Measurements from ENCODE around the gene TOE1. TPM values are rescaled to one million over a fixed set of nuclear protein-coding genes. Genes with fewer than 3 reads are reported as not detected.

Gene TOE1
- polyA plus RNA-seq, 1 donor from 2014 or later, result 16.8 TPM

DNA sequence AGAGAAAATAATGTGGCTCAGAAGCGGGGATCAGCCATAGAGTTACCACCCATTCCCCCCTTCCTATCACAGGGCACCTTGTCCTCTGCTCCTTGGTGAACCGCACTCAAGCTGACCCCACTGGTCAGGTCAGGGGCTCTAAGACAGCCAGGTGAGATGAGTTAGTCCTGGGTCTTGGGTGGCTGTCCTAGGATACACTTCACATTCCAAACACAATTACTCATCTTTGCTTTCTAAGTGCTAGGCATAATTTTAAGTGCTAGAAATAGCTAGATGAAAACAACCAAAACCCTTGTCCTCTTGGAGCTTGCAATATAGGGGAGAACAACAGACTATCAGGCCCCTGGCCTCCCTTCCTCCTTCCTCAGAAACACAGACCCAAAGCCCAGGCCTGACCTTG, 8.1 kb downstream of the TOE1 start:
- Histone ChIP-seq H3K9me3 (ENCODE audit: low read length) (no peaks in the 10 kb centered on the region), H2AFZ (ENCODE audit: low read depth, low read length) (no peak overlapping the region), H3K36me3 (ENCODE audit: insufficient read depth, low read length) (peaks cover under 1% of the 10 kb centered on the region), H3K4me2 (ENCODE audit: low read length) (no peak overlapping the region), H3K9ac (ENCODE audit: low read length) (no peak overlapping the region), H3F3A (ENCODE audit: insufficient read depth, low read length, poor library complexity, severe bottlenecking) (no peaks in the 10 kb centered on the region), H4K20me1 (ENCODE audit: insufficient read depth) (no peaks in the 10 kb centered on the region), H3K4me3 (ENCODE audit: low read length) (no peak overlapping the region), H3K79me2 (replicated peaks; ENCODE audit: insufficient read depth, low read length) (no peaks in the 10 kb centered on the region), H3K27me3 (ENCODE audit: insufficient read depth, low read depth, low read length) (no peaks in the 10 kb centered on the region), H3K27ac (ENCODE audit: low read length) (no peak overlapping the region), H3K9me2 (ENCODE audit: insufficient read depth, low read length) (no peaks in the 10 kb centered on the region)
- TF ChIP-seq MXI1 (conservative IDR thresholded peaks at IDR 0.05; ENCODE audit: poor library complexity, severe bottlenecking), result no peak

DNA sequence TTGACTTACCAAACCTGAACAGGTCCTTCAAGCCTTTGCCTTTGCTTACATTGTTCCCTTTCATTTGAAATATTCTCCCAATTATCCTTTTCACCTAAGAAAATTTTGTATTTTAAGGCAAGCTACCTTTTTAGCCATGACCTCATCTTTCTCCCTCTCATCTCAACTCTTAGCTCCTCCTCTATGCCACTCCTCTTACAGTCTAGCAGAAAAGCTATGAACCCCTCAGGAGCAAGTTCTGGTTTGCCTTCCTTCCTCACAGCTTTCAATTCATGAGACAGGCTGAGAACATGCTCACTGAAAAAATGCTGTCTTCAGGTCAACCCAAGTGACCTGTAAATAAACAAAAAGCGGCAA, 8.6 kb downstream of the TOE1 start:
- no peaks in the 10 kb centered on the region for H3K9me3 ChIP-seq (ENCODE audit: low read length)
- no peak overlapping the region for H3K27ac ChIP-seq (ENCODE audit: low read length)
- H3K79me2 ChIP-seq (replicated peaks; ENCODE audit: insufficient read depth, low read length), result no peaks in the 10 kb centered on the region
- H3K27me3 ChIP-seq (ENCODE audit: insufficient read depth, low read depth, low read length), result no peaks in the 10 kb centered on the region
- no peaks in the 10 kb centered on the region for H4K20me1 ChIP-seq (ENCODE audit: insufficient read depth)
- H3K4me2 ChIP-seq (ENCODE audit: low read length), result no peak overlapping the region
- no peak overlapping the region for H3K9ac ChIP-seq (ENCODE audit: low read length)
- TF ChIP-seq RAD21 (conservative IDR thresholded peaks at IDR 0.05) (no peak), TAF1 (IDR thresholded peaks at IDR 0.05; ENCODE audit: low read depth) (no peak), MXI1 (conservative IDR thresholded peaks at IDR 0.05; ENCODE audit: poor library complexity, severe bottlenecking) (no peak), EZH2 (IDR thresholded peaks at IDR 0.05; ENCODE audit: borderline replicate concordance, insufficient read depth, low read length, poor library complexity, severe bottlenecking) (no peak)
- H3K9me2 ChIP-seq (ENCODE audit: insufficient read depth, low read length), result no peaks in the 10 kb centered on the region
- H3F3A ChIP-seq (ENCODE audit: insufficient read depth, low read length, poor library complexity, severe bottlenecking), result no peaks in the 10 kb centered on the region
- no peaks in the 10 kb centered on the region for H3K36me3 ChIP-seq (ENCODE audit: insufficient read depth, low read length)
- no peak overlapping the region for H3K4me3 ChIP-seq (ENCODE audit: low read length)
- no peak overlapping the region for H2AFZ ChIP-seq (ENCODE audit: low read depth, low read length)

DNA sequence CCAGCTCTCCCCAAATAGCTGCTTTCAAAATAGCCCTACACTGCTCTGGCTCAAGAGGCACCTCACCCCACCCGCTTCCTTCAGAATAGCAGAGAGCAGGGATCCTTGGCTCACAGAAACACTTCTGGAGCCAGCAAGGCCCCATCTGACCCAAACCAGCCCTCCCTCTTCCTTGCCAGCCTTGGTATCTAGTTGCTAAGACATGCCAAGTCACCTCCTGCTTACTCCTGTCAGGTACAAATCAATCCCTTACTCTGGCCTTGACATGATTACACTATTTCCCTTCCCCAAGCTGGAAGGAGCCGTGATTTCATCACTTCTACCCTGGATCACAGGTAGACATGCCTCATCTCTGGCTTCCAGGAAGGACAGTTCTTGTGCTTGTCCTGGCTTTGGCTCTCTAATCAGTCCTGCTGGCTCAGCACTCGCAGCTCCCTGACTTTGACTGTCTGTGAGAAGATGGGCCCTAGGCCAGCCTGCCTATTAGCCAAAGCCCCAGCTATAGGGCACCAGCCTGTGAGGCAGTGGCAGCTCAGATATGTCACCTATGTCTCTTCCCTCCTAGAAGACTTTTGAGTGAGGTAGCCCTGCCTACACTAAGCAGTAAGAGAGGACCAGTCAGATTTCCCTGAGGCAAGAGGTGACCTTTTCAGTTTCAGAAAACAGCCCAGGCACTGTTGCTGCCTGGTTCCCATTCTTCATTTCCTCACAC, 9.2 kb downstream of the TOE1 start:
- Histone ChIP-seq H2AFZ (ENCODE audit: low read depth, low read length) (no peak overlapping the region), H3F3A (ENCODE audit: insufficient read depth, low read length, poor library complexity, severe bottlenecking) (no peaks in the 10 kb centered on the region), H3K79me2 (replicated peaks; ENCODE audit: insufficient read depth, low read length) (no peaks in the 10 kb centered on the region), H3K4me2 (ENCODE audit: low read length) (no peak overlapping the region), H3K4me3 (ENCODE audit: low read length) (no peak overlapping the region), H3K36me3 (ENCODE audit: insufficient read depth, low read length) (no peaks in the 10 kb centered on the region), H3K27ac (ENCODE audit: low read length) (no peak overlapping the region), H4K20me1 (ENCODE audit: insufficient read depth) (no peaks in the 10 kb centered on the region), H3K9me2 (ENCODE audit: insufficient read depth, low read length) (no peaks in the 10 kb centered on the region), H3K27me3 (ENCODE audit: insufficient read depth, low read depth, low read length) (no peaks in the 10 kb centered on the region), H3K9me3 (ENCODE audit: low read length) (no peaks in the 10 kb centered on the region), H3K9ac (ENCODE audit: low read length) (no peak overlapping the region)
- TF ChIP-seq MXI1 (conservative IDR thresholded peaks at IDR 0.05; ENCODE audit: poor library complexity, severe bottlenecking) (no peak), EP300 (conservative IDR thresholded peaks at IDR 0.05; ENCODE audit: poor library complexity, severe bottlenecking) (no peak), TAF1 (IDR thresholded peaks at IDR 0.05; ENCODE audit: low read depth) (no peak), CTCF (IDR thresholded peaks at IDR 0.05; ENCODE audit: poor library complexity, severe bottlenecking) (no peak), SMC3 (conservative IDR thresholded peaks at IDR 0.05; ENCODE audit: poor library complexity) (no peak), EZH2 (IDR thresholded peaks at IDR 0.05; ENCODE audit: borderline replicate concordance, insufficient read depth, low read length, poor library complexity, severe bottlenecking) (no peak), RAD21 (conservative IDR thresholded peaks at IDR 0.05) (no peak), POLR2AphosphoS5 (IDR thresholded peaks at IDR 0.05) (no peak)
- TF ChIP-seq, protein P1, sequence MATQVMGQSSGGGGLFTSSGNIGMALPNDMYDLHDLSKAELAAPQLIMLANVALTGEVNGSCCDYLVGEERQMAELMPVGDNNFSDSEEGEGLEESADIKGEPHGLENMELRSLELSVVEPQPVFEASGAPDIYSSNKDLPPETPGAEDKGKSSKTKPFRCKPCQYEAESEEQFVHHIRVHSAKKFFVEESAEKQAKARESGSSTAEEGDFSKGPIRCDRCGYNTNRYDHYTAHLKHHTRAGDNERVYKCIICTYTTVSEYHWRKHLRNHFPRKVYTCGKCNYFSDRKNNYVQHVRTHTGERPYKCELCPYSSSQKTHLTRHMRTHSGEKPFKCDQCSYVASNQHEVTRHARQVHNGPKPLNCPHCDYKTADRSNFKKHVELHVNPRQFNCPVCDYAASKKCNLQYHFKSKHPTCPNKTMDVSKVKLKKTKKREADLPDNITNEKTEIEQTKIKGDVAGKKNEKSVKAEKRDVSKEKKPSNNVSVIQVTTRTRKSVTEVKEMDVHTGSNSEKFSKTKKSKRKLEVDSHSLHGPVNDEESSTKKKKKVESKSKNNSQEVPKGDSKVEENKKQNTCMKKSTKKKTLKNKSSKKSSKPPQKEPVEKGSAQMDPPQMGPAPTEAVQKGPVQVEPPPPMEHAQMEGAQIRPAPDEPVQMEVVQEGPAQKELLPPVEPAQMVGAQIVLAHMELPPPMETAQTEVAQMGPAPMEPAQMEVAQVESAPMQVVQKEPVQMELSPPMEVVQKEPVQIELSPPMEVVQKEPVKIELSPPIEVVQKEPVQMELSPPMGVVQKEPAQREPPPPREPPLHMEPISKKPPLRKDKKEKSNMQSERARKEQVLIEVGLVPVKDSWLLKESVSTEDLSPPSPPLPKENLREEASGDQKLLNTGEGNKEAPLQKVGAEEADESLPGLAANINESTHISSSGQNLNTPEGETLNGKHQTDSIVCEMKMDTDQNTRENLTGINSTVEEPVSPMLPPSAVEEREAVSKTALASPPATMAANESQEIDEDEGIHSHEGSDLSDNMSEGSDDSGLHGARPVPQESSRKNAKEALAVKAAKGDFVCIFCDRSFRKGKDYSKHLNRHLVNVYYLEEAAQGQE (IDR thresholded peaks at IDR 0.05; ENCODE audit: borderline replicate concordance), result no peak

Measured in neural cell (in vitro differentiated cells).